A673 (cell line): Measurements from ENCODE around the gene DBF4. TPM values are rescaled to one million over a fixed set of nuclear protein-coding genes. Genes with fewer than 3 reads are reported as not detected.
"Not testable (repeated sequence)": the region's sequence is repeated elsewhere in the genome, so short reads cannot be mapped to it uniquely, and the experiment has no call there.

ENCODE experiments used
- BruUV-seq: library from RNA; stranded (reverse); fragments of 400-500 nt; replicated peaks from 2 replicates; lab custom pipeline; 2021; lab: Mats Ljungman, UMichigan
- CTCF ChIA-PET: fragments of 300-600 bp; sonication (Branson Sonifier 250); formaldehyde crosslinking; loops from one replicate; lab custom pipeline; 2022; ENCODE audit warnings: antibody characterized with exemption; lab: Charles Lee
- POLR2A ChIA-PET: fragments of 300-600 bp; sonication (Branson Sonifier 250); formaldehyde crosslinking; loops from one replicate; lab custom pipeline; 2022; ENCODE audit warnings: antibody characterized with exemption; ENCODE audit not compliant: low non-redundant PET; lab: Charles Lee
- DNase-seq: peaks from one replicate; pipeline ENCODE4 v3.0.0-alpha.2; 2015; ENCODE audit warnings: low spot score
- H3K27ac ChIP-seq: fragments of 200-600 bp; sonication (generic); 2 replicates; pipeline ENCODE4 v1.5.1; 2016; ENCODE audit warnings: mixed run types, low read depth, mild to moderate bottlenecking, mixed read lengths, antibody characterized with exemption, low read length; ENCODE audit not compliant: poor library complexity, severe bottlenecking
- H3K27me3 ChIP-seq: fragments of 200-600 bp; sonication (generic); replicated peaks from 2 replicates; pipeline ENCODE4 v1.6.1; 2017; ENCODE audit warnings: mixed run types, low read depth, mild to moderate bottlenecking, mixed read lengths, antibody characterized with exemption, low read length; ENCODE audit not compliant: insufficient read depth, poor library complexity
- H3K36me3 ChIP-seq: fragments of 200-600 bp; sonication (generic); 2 replicates; pipeline ENCODE4 v1.6.1; 2016; ENCODE audit warnings: mixed run types, mild to moderate bottlenecking, mixed read lengths, antibody characterized with exemption, low read length; ENCODE audit not compliant: insufficient read depth, poor library complexity, severe bottlenecking
- H3K4me1 ChIP-seq: fragments of 200-600 bp; sonication (generic); 2 replicates; pipeline ENCODE4 v1.6.1; 2017; ENCODE audit warnings: mixed run types, mild to moderate bottlenecking, mixed read lengths, antibody characterized with exemption, low read length; ENCODE audit not compliant: insufficient read depth, poor library complexity, severe bottlenecking
- H3K4me3 ChIP-seq: fragments of 200-600 bp; sonication (generic); 2 replicates; pipeline ENCODE4 v1.5.1; 2016; ENCODE audit warnings: low read depth, mixed run types, mild to moderate bottlenecking, mixed read lengths, low read length; ENCODE audit not compliant: poor library complexity, severe bottlenecking
- H3K9me3 ChIP-seq: fragments of 200-600 bp; sonication (generic); 2 replicates; pipeline ENCODE4 v1.6.1; 2016; ENCODE audit warnings: mixed run types, low read depth, mild to moderate bottlenecking, mixed read lengths, antibody characterized with exemption, low read length; ENCODE audit not compliant: poor library complexity, severe bottlenecking
- CTCF ChIP-seq: fragments of 300-800, 200-600 bp; sonication (generic); conservative IDR thresholded peaks from 2 replicates; pipeline ENCODE4 v1.5.1; 2017; ENCODE audit warnings: low read depth, mild to moderate bottlenecking, antibody characterized with exemption, low read length, moderate library complexity, mixed read lengths
- EZH2 ChIP-seq: fragments of 200-600 bp; sonication (generic); IDR thresholded peaks from 2 replicates; pipeline ENCODE4 v1.6.1; 2017; ENCODE audit warnings: borderline replicate concordance, low read depth, mild to moderate bottlenecking, mixed read lengths, antibody characterized with exemption, low read length; ENCODE audit not compliant: poor library complexity, severe bottlenecking
- intact Hi-C: fragments of 100-400 bp; cut with micrococcal nuclease; formaldehyde crosslinking; loops from one replicate; pipeline ENCODE4 v1.10.0; 2022; ENCODE audit not compliant: unreplicated experiment
- total RNA-seq: library from RNA; stranded (reverse); gene quantifications from 2 replicates; pipeline ENCODE4 v1.2.3, GENCODE V29; 2021

Gene DBF4
- total RNA-seq, 1 experiment from 2014 or later = 81.6 TPM

GRCh38 chr7:87899255-87899654 is 23.0 kb downstream of the DBF4 start:
- Histone ChIP-seq H3K36me3 (peaks cover 76% of the 10 kb centered on the region), H3K27ac (no peak overlapping the region), H3K4me1 (no peaks in the 10 kb centered on the region), H3K27me3 (no peaks in the 10 kb centered on the region), H3K9me3 (no peaks in the 10 kb centered on the region), H3K4me3 (no peak overlapping the region)
- BruUV-seq = TSS peak; percentile 4
- no peak for DNase-seq
- intact Hi-C loops = no loop called here
- no peak for TF ChIP-seq CTCF
- TF ChIP-seq EZH2 = no peak
- CTCF ChIA-PET = no interaction called here
- POLR2A ChIA-PET = no interaction called here

GRCh38 chr7:87907136-87907906 is 31.0 kb downstream of the DBF4 start:
- H3K9me3 ChIP-seq, intact Hi-C loops, H3K4me1 ChIP-seq, POLR2A ChIA-PET, H3K27me3 ChIP-seq, H3K27ac ChIP-seq, CTCF ChIA-PET, H3K4me3 ChIP-seq: not testable (repeated sequence)
- DNase-seq = peak; percentile 39
- peaks cover 34% of the 10 kb centered on the region for H3K36me3 ChIP-seq
- TSS peak; percentile 26 for BruUV-seq

- H3K9me3 ChIP-seq, BruUV-seq, H3K4me1 ChIP-seq, CTCF ChIA-PET, DNase-seq, H3K4me3 ChIP-seq, intact Hi-C loops, H3K27ac ChIP-seq, H3K27me3 ChIP-seq, POLR2A ChIA-PET: not testable (repeated sequence)
- H3K36me3 ChIP-seq = peaks cover 23% of the 10 kb centered on the region
Measured at GRCh38 chr7:87908814-87909213, 32.5 kb downstream of the DBF4 start.

- ChIA-PET POLR2A (no interaction called here), CTCF (no interaction called here)
- Histone ChIP-seq H3K36me3 (peaks cover 10% of the 10 kb centered on the region), H3K4me3 (no peak overlapping the region), H3K9me3 (no peaks in the 10 kb centered on the region), H3K27me3 (no peaks in the 10 kb centered on the region), H3K27ac (no peak overlapping the region), H3K4me1 (no peaks in the 10 kb centered on the region)
- BruUV-seq = no TSS peak
- TF ChIP-seq EZH2 (no peak), CTCF (no peak)
- DNase-seq = no peak
- intact Hi-C loops = no loop called here
Measured at GRCh38 chr7:87912121-87912520, 35.8 kb downstream of the DBF4 start.
